HCT116 (cell line): Measurements from ENCODE around the gene STK40. TPM values are rescaled to one million over a fixed set of nuclear protein-coding genes. Genes with fewer than 3 reads are reported as not detected.

Experiments
- ATAC-seq: fragments of 200-7000 bp; cut with Tn5 transposase; 2 replicates; pipeline ENCODE4 v1.9.1; 2020; ENCODE audit warnings: mild to moderate bottlenecking, moderate library complexity
- BruUV-seq: library from RNA; stranded (reverse); fragments of 400-500 nt; replicated peaks from 2 replicates; lab custom pipeline; 2021; lab: Mats Ljungman, UMichigan
- CTCF ChIA-PET: fragments of 300-600 bp; sonication (Branson Sonifier 250); formaldehyde crosslinking; loops from one replicate; lab custom pipeline; 2021; ENCODE audit warnings: antibody characterized with exemption; lab: Charles Lee
- POLR2A ChIA-PET: fragments of 300-600, 350-600 bp; sonication (Branson Sonifier 250); formaldehyde crosslinking; loops from one replicate; lab custom pipeline; 2021; ENCODE audit warnings: antibody characterized with exemption; lab: Charles Lee
- RAD21 ChIA-PET, 2 experiments: fragments of 300-600 bp; sonication (Branson Sonifier 250); formaldehyde crosslinking; loops; one replicate each; lab custom pipeline; 2023; ENCODE audit warnings: low total read pairs in 2 of 2; ENCODE audit not compliant: uncharacterized antibody in 2 of 2, unreplicated experiment in 2 of 2, low non-redundant PET in 1 of 2; lab: Charles Lee
- DNase-seq: peaks from one replicate; pipeline ENCODE4 v3.0.0-alpha.2; 2010; ENCODE audit warnings: low read depth, low spot score
- H2AFZ ChIP-seq: fragments of 200-600 bp; shearing (Covaris generic), sonication (generic); 2 replicates; pipeline ENCODE4 v1.6.1; 2017; ENCODE audit warnings: low read depth, mixed run types, mixed read lengths, antibody characterized with exemption, low read length; ENCODE audit not compliant: poor library complexity, severe bottlenecking
- H3K27ac ChIP-seq: 2 replicates; pipeline ENCODE4 v1.5.1; 2012; ENCODE audit warnings: low read depth, low read length
- H3K27me3 ChIP-seq: fragments of 200-600 bp; sonication (generic); 2 replicates; pipeline ENCODE4 v1.6.1; 2016; ENCODE audit warnings: mixed run types, low read length, mixed read lengths; ENCODE audit not compliant: insufficient read depth
- H3K36me3 ChIP-seq, 2 experiments: fragments of 200-500 bp in 1 of 2; fragments of 200-600 bp in 1 of 2; sonication (Bioruptor generic) in 1 of 2; sonication (generic) in 1 of 2; 2 replicates each; pipeline versions ENCODE4 v1.5.1 to v1.6.1; 2014 to 2016; ENCODE audit warnings: low read length in 2 of 2, inconsistent platforms in 1 of 2, mixed read lengths in 1 of 2, mixed run types in 1 of 2; ENCODE audit not compliant: insufficient read depth in 2 of 2, control insufficient read depth in 1 of 2
- H3K4me1 ChIP-seq, 2 experiments: fragments of 200-600 bp in 1 of 2; sonication (generic) in 1 of 2; 2 replicates each; pipeline versions ENCODE4 v1.5.1 to v1.6.1; 2012 to 2017; ENCODE audit warnings: low read length in 2 of 2, inconsistent platforms in 1 of 2, mild to moderate bottlenecking in 1 of 2, mixed read lengths in 1 of 2, mixed run types in 1 of 2, moderate library complexity in 1 of 2; ENCODE audit not compliant: insufficient read depth in 2 of 2, control insufficient read depth in 1 of 2
- H3K4me2 ChIP-seq: fragments of 200-600 bp; sonication (generic); 2 replicates; pipeline ENCODE4 v1.6.1; 2017; ENCODE audit warnings: mixed run types, low read length, mixed read lengths
- H3K4me3 ChIP-seq, 2 experiments: fragments of 200-600 bp in 1 of 2; sonication (generic) in 1 of 2; replicated peaks in 1 of 2; 2 replicates each; pipeline ENCODE4 v1.5.1; 2011 to 2016; ENCODE audit warnings: low read length in 2 of 2, control low read depth in 1 of 2, low read depth in 1 of 2, mild to moderate bottlenecking in 1 of 2, mixed read lengths in 1 of 2, mixed run types in 1 of 2
- H3K79me2 ChIP-seq: fragments of 200-600 bp; sonication (generic); 2 replicates; pipeline ENCODE4 v1.6.1; 2017; ENCODE audit warnings: mild to moderate bottlenecking, mixed run types, low read length, moderate library complexity, mixed read lengths; ENCODE audit not compliant: insufficient read depth
- H3K9ac ChIP-seq: fragments of 200-600 bp; sonication (generic); 2 replicates; pipeline ENCODE4 v1.6.1; 2016; ENCODE audit warnings: low read length, mixed read lengths
- H3K9me2 ChIP-seq: fragments of 200-600 bp; sonication (generic), shearing (Covaris generic); 2 replicates; pipeline ENCODE4 v1.6.1; 2017; ENCODE audit warnings: mixed run types, mild to moderate bottlenecking, moderate library complexity; ENCODE audit not compliant: insufficient read depth
- H3K9me3 ChIP-seq, 2 experiments: fragments of 200-500 bp in 1 of 2; fragments of 200-600 bp in 1 of 2; sonication (Bioruptor generic) in 1 of 2; sonication (generic) in 1 of 2; 2 replicates each; pipeline ENCODE4 v1.6.1; 2014 to 2017; ENCODE audit warnings: low read length in 2 of 2, mixed read lengths in 2 of 2, inconsistent platforms in 1 of 2, low read depth in 1 of 2, mild to moderate bottlenecking in 1 of 2, mixed run types in 1 of 2, moderate library complexity in 1 of 2; ENCODE audit not compliant: control insufficient read depth in 1 of 2, insufficient read depth in 1 of 2
- H4K20me1 ChIP-seq: fragments of 200-600 bp; sonication (generic), shearing (Covaris generic); 2 replicates; pipeline ENCODE4 v1.6.1; 2017; ENCODE audit warnings: mixed run types, mild to moderate bottlenecking, moderate library complexity; ENCODE audit not compliant: insufficient read depth
- EZH2 ChIP-seq: fragments of 200-600 bp; sonication (generic); IDR thresholded peaks from 2 replicates; pipeline ENCODE4 v1.6.1; 2017; ENCODE audit warnings: antibody characterized with exemption, mixed run types
- RAD21 ChIP-seq: IDR thresholded peaks from 2 replicates; pipeline ENCODE4 v1.6.1; 2012; ENCODE audit warnings: low read depth, mild to moderate bottlenecking
- SIN3A ChIP-seq: IDR thresholded peaks from 2 replicates; pipeline ENCODE4 v1.6.1; 2012; ENCODE audit warnings: low read depth
- ZFX ChIP-seq: fragments of 450-650 bp; IDR thresholded peaks from 2 replicates; pipeline ENCODE4 v1.6.1; 2017
- ZNF274 ChIP-seq: fragments of 200-500 bp; sonication (Bioruptor generic); IDR thresholded peaks from 2 replicates; pipeline ENCODE4 v1.6.1; 2014; ENCODE audit warnings: mild to moderate bottlenecking, low read depth, low read length, inconsistent platforms
- intact Hi-C: fragments of 100-400 bp; cut with micrococcal nuclease; formaldehyde crosslinking; loops from 2 replicates; pipeline ENCODE4 v1.10.0; 2022
- total RNA-seq: library from RNA; stranded (reverse); gene quantifications from one replicate; pipeline ENCODE4 v1.2.1, GENCODE V29; 2021; ENCODE audit not compliant: unreplicated experiment
- TF ChIP-seq, protein P1 (sequence below): IDR thresholded peaks from 2 replicates; pipeline ENCODE4 v1.6.1; 2011; ENCODE audit warnings: mild to moderate bottlenecking, low read length, moderate library complexity; ENCODE audit not compliant: insufficient replicate concordance; ENCODE audit errors: extremely low read depth

Gene STK40
- total RNA-seq, 1 experiment from 2014 or later, result 33.9 TPM

DNA sequence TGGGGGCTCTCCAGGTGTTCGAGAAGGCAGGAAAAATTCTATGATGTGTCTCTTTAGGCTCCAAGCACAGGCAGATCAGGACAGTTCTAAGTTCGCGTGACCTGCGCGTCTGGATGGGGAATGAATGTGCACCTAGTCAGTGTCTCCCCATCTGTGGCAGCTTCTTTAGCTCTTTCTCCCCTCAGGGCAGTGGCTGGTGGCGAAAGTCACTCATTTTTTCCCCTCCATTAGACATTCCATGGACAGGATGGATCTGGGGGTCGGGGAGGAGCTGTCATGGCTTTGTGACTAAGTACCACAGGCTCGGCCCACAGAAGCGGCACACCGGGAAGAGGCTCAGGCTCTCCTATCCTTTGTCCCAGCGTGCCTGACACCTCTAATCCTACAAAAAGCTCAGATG is 31.2 kb downstream of the STK40 start:
- Histone ChIP-seq H3K9ac (no peak overlapping the region), H2AFZ (no peak overlapping the region), H3K9me3 (no peaks in the 10 kb centered on the region), H3K27ac (no peak overlapping the region), H3K36me3 (peaks cover 21 to 27% of the 10 kb centered on the region in 2 experiments), H3K4me1 (peaks cover 6 to 43% of the 10 kb centered on the region in 2 experiments; a peak in 3 of 4 replicates), H3K4me2 (no peak overlapping the region), H3K4me3 (no peak overlapping the region), H4K20me1 (no peaks in the 10 kb centered on the region), H3K9me2 (no peaks in the 10 kb centered on the region), H3K27me3 (no peaks in the 10 kb centered on the region)
- ATAC-seq (no peak), DNase-seq (no peak)
- no TSS peak for BruUV-seq
- ChIA-PET CTCF (no interaction called here), RAD21 (no interaction called here)
- intact Hi-C loops, result no loop called here
- TF ChIP-seq, protein P1, sequence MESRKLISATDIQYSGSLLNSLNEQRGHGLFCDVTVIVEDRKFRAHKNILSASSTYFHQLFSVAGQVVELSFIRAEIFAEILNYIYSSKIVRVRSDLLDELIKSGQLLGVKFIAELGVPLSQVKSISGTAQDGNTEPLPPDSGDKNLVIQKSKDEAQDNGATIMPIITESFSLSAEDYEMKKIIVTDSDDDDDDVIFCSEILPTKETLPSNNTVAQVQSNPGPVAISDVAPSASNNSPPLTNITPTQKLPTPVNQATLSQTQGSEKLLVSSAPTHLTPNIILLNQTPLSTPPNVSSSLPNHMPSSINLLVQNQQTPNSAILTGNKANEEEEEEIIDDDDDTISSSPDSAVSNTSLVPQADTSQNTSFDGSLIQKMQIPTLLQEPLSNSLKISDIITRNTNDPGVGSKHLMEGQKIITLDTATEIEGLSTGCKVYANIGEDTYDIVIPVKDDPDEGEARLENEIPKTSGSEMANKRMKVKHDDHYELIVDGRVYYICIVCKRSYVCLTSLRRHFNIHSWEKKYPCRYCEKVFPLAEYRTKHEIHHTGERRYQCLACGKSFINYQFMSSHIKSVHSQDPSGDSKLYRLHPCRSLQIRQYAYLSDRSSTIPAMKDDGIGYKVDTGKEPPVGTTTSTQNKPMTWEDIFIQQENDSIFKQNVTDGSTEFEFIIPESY, result no peak
- TF ChIP-seq ZNF274, result no peak
- no peak for TF ChIP-seq RAD21
- no peak for TF ChIP-seq ZFX
- no peak for TF ChIP-seq EZH2
- no peak for TF ChIP-seq SIN3A
- TF ChIP-seq, all 23 proteins: peak for 0
- POLR2A ChIA-PET, result no interaction called here
- H3K79me2 ChIP-seq, result no peaks in the 10 kb centered on the region
